Measurements from ENCODE around the gene TMEM50A.
"Not testable (repeated sequence)": the region's sequence is repeated elsewhere in the genome, so short reads cannot be mapped to it uniquely, and the experiment has no call there.

Gene TMEM50A
- total RNA-seq, result 82.5 to 152 reads per million in 2 donors

DNA sequence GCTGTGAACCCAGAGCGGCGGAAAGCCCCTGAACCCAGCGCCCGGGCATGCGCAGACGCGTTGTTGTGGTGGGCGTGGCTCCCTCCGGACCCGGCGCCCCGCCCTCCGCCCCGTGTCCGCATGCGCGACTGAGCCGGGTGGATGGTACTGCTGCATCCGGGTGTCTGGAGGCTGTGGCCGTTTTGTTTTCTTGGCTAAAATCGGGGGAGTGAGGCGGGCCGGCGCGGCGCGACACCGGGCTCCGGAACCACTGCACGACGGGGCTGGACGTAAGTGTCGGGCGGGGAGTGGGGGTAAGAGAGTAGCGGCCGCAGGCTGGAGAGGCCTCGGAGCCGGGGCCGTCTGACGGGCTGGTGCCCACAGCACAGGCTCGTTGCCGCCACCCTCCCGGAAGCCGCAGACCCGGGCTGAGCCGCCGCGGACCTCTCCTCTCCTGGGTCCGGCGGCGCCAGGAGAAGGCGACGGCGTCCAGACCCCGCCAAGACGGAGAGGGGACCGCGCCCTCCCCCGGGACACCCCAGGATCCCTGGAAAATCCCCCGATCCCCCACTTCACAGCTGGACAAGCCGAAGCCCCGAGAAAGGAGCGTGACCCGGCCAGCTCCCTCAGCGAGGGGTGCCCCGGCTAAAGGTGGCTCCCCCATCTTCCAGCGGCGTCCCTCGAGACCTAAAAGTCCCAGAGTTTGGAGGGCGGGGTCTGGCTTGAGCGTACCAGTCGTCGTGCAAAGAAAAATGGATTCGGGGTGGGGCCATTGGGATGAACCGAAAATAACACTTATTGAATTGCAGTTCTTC is at the start of gene TMEM50A:
TSS of gene TMEM50A (plus strand) at position 147 of the 794 bp plus-strand sequence. CDS start 2,153 bp downstream, outside the sequence.
- DNase-seq, result peak; percentile 87

DNA sequence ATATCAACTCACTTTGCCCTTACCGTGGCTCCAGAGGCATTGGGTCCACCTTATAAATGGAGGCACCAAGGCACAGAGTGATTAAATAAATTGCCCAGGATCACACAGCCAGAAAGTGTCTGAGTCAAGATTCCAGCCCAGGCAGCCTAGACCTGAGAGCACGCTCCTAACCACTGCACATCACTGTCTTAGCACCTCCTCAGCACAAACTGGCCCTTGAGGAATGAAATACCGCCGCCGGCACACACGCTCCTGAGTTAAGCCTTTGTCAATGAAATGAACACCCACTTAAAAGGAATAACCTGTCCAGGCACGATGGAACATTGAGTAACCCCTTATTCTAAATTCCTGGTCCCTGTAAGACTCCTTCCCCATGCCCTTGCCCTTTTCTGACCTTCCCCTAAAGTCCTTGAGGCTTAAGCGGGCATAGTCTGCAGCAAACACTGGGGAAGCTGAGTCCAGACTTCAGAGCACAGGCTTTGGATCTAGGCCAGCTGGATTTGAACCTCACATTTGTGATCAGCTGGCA is 49.5 kb upstream of the TMEM50A start:
- DNase-seq, result not testable (repeated sequence)

DNA sequence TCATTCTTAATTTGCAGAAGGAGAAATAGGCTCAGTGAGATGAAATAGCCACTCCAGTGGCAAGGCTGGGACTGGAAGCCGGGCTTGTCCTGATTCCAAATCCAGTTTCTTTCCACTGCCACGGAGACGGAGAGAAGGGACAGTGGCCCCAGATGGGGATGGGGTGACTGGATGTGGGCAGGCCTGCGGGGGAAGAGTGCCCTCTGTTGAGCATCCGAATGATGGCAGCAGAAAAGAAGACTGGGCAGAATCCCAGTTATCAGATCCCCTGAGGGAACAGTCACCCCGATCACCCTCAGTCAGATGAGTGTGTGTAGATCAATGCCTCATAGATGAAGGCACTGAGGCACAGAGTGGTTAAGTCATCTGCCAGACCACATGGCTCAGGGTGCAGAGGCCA is 48.1 kb upstream of the TMEM50A start:
- not testable (repeated sequence) for DNase-seq

DNA sequence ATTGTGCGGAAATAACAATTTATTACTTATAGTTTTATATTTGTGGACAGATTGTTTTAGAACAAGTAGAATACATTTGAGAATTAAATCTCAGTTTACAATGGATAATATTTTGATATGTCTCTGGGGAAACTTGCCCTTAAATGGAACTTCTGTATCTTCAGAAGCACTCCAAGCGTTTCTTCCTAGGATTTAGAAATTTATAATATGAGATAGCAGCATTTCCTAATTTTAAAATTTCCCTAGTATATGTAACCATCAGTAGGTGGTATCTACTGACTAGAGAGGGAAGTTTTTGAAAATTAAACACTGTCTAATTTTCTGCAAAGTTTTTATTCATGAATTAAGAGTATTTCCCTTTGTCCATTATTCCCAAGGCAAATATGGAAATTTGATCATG is 44.7 kb upstream of the TMEM50A start:
- not testable (repeated sequence) for DNase-seq

DNA sequence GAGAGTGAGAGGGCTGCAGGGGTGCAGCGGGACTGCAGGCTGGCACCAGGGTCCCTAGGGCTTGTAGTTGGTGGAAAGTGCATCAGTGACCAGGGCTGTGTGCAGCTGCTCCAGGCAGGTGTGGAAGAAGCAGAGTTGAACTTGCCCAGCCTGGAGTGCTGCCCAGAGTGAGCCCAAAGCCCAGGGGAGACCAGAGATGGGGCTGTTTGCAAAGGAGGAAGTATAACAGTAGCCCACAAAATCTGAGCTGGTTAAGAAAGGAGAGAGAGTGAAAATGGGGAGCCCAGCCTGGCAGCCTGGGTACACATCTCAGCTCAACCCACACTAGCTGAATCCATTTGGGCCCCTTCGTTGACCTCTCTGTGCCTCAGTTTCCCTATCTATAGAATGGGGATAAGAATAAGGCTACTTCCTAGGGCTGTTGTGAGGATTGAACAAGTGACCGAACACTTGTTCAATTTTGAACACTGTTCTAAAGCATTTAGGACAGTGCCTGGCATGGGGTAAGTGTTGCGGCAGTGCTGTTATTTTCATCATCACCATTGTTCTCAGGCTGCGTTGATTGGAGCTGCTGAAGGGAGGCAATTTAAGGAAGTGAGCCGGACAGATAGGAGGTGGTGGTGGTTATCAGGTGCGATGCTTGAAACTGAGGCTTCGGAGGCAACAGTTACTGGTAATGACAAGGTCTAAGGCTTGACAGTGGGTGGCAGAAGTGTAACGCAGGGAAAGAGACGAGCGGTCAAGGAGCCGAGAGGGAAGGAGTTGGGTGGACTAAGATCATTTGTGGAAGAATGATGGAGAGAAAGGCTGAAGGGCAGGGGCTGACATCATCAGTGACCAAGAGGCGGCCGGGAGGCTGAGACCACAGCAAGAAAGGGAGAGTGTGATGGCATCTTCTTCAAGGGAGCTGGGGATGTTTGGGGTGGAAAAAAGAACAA is 43.0 kb upstream of the TMEM50A start:
- not testable (repeated sequence) for DNase-seq

DNA sequence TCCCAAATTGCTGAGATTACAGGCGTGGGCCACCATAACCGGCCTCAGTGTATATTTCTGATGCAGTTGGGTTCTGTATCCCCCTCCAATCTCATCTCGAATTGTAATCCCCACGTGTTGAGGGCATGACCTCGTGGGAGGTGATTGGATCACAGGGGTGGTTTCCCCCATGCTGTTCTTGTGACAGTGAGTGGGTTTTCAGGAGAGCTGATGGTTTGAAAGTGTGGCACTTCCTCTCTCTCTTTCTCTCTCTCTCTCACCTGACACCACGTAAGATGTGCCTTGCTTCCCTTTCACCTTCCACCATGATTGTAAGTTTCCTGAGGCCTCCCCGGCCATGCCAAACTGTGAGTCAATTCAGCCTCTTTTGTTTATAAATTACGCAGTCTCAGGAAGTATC is 41.6 kb upstream of the TMEM50A start:
- not testable (repeated sequence) for DNase-seq

DNA sequence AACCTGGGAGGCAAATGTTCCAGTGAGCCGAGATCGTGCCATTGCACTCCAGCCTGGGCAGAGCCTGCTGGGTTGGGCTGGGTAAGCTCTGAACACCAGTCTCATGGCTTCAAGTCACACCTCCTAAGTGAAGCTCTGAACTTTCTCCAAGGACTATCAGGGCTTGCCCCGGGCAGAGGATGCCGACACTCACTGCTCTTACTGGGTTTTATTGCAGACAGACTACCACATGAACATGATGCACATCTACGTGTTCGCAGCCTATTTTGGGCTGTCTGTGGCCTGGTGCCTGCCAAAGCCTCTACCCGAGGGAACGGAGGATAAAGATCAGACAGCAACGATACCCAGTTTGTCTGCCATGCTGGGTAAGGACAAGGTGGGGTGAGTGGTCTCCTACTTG is 37.4 kb upstream of the TMEM50A start:
- DNase-seq, result not testable (repeated sequence)

DNA sequence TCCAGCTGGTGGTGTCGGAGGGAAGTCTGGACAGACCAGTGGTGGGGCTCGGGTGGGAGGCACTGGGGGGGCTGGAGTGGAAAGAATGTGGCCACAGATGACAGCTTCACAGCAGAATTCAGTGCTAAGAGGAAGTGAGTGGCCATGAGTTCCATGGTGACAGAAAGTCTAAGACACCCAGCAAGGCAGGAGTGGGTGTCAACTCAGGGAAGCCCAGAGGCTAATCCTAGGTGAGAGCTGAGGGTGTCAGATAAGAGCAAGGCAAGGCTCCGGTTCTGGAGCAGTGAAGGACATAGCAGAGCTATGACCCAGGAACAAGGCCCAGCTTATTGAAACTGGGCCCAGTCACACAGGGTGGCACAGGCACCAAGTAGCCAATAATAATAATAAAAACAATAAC is 35.8 kb upstream of the TMEM50A start:
- not testable (repeated sequence) for DNase-seq

DNA sequence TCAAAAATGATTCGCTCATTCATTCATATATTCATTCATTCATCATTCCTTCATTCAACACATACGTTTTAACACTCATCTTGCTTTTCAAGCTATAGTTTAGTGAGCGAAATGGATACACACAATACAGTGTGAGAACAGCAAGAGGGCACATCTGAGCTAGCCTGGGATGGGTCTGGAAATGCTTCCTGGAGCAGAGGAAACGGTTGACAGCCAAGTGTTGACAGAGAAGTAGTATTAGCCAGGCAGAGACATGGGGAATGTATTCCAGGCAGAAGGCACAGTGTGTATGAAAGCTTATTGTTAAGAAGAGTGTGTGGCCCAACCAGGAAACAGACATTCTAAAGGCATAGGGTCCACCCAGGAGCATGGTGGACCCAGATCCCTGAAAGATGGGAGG is 33.2 kb upstream of the TMEM50A start:
- not testable (repeated sequence) for DNase-seq

DNA sequence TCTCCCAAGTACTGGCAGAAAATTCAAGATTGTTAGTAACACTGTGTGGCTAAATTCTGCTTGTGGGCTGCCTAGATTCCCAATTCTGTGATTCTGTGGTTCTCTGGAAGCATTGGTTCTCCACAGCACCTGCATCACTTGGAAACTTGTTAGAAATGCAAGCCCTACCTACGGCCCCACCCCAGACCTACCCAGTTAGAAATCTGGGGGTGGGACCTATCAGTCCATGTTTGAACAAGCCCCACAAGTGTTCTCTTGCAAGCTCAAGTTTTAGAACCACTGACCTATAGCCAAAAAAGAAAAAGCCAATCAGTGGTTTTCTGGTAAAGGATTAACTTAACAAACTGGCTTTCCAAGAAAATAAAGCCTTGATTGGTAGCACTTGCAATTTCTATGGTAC is 30.0 kb upstream of the TMEM50A start:
- not testable (repeated sequence) for DNase-seq

DNA sequence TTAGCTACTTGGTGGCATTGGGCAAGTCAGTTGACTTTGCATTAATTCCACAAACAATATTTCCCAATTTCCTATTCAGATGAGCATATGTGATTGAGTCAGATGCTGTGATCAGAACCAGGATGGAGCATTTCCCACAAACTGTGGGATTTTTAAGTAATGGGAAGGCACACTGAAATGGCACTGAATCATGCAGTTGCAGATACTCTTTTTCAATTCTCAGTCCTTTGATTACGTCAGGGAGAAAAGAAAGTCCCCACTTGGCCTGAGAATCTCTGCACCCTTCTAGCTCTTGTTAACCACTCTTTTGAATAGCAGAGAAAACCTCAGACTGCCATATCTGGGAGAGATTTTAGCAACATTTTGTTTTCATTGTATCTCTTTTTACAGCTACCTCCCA is 29.0 kb upstream of the TMEM50A start:
- DNase-seq, result not testable (repeated sequence)

DNA sequence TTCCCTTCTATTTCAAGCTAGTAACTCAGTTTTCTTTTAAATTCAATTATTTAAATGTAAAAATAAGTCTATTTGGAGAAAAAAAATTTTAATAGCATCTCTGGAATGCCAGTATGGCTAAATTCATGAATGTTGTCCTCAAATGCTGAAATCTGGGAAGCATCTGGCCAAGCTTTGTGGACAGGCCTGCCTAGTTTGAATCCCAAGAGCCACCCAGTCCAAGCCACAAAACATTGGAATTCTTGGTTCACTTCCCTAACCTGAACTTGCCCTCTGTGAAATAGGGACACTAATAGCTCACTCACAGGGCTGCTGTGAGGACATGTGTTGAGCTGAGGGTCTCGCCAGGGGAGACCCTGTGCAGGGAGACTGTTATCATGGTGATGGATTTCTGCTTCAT is 28.6 kb upstream of the TMEM50A start:
- DNase-seq, result not testable (repeated sequence)

DNA sequence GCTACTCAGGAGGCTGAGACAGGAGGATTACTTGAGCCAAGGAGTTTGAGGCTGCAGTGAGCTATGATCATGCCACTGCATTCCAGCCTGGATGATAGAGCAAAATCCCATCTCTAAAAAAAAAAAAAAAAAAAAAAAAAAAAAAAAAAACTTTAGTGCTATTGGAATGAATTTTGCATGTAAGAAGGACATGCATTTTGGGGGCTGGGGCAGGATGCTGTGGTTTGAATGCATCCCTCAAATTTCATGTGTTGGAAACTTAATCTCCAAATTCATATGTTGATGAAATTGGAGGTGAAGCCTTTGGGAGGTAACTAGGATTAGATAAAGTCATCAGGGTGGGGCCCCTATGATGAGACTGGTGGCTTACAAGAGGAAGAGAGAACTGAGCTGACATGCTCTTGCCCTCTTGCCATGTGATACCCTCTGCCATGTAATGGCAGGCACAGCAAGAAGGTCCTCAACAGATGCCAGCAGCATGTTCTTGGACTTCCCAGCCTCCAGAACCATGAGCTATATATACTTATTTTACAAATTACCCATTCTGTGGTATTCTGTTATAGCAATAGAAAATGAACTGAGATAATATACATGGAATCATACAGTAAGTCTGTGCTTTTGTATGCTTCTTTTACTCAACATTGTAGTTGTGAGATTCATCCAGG is 25.2 kb upstream of the TMEM50A start:
- DNase-seq, result not testable (repeated sequence)

DNA sequence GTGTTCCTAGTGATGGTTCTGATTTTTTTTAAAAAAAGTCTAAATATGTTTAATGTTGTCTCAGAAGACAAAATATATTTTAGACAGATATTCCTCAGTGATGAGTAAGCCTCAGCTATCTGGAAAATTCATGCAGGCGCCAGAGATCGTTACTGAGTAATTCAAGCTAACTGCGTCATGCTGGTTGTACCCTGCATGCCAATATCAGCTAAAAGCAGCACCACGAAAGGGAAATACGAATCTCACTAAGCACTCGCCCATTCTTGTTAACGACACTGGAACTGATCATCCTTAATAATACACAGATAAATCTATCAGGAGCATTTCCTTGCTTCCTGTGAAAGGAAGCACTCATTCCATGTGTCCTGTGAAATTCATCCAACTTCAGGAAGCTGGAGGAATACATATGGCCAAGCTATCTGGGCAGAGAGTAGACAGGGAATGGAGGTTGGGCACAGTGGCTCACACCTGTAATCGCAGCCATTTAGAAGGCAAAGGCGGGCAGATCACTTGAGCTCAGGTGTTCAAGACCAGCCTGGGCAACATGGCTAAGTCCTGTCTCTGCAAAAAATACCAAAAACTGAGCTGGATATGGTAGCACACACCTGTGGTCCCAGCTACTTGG is 17.7 kb upstream of the TMEM50A start:
- not testable (repeated sequence) for DNase-seq

DNA sequence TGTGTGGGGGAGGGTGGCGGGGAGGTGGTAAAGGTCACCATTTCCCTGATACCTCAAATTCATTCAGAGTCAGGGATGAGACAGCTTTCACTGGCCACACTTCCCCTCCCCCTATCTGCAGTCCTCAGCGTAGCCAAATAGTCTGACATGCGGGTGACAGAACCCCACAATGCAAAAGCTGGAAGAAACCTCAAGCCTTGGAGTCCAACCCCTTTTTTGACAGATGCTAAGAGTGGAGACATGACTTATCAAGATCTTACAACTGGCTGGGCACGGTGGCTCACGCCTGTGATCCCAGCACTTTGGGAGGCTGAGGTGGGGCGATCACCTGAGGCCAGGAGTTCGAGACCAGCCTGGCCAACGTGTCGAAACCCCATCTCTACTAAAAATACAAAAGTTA is 16.0 kb upstream of the TMEM50A start:
- DNase-seq, result not testable (repeated sequence)

DNA sequence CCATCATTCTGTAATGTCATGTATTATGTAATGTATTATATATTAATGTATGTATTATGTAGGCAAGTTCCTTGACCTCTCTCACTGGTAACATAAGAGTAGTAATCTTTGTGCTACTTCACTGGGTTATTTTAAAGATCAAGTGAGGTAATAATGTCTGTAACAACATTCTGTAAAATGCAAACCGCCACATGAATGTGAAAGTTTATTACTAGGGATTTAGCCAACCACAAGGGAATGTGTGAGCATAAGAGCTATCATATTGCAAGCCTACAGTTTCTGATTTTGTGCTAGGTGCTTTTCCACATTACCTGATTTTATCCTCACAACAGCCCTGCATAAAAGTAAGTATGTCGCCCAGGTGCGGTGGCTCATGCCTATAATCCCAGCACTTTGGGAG is 13.7 kb upstream of the TMEM50A start:
- not testable (repeated sequence) for DNase-seq

DNA sequence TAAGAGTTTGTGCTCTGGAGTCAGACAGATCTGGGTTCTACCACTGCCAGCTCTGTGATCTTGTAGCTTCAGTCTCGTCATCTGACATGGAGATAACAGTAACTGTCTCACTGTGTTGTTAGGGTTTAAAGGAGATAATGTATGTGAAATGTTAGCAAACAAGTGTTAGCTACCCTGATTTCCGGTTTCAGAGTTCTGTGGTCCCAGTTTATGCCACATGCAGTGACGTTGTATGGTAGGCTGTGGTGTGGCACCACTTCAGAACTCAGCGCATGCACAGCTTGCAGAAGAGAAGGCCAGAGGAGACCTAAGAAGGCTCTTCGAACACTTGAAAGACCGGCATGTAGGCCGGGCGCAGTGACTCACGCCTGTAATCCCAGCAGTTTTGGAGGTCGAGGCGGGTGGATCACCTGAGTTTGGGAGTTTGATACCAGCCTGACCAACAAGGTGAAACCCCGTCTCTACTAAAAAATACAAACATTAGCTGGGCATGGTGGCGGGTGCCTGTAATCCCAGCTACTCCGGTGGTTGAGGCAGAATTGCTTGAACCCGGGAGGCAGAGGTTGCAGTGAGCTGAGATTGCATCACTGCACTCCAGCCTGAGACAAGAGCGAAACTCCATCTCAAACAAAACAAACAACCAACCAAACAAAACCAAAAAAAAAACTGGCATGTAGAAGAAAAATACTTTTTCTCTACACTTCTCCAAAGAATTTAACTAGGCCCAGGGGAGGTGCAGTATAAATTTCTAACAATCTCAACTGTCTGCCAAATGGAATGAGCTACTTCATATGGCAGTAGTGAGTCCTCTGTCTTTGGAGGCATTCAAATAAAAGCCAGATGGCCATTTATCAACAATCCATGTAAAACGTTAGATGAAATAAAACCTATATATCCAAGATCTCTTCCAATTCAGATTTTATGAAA is 10.0 kb upstream of the TMEM50A start:
- DNase-seq, result not testable (repeated sequence)

DNA sequence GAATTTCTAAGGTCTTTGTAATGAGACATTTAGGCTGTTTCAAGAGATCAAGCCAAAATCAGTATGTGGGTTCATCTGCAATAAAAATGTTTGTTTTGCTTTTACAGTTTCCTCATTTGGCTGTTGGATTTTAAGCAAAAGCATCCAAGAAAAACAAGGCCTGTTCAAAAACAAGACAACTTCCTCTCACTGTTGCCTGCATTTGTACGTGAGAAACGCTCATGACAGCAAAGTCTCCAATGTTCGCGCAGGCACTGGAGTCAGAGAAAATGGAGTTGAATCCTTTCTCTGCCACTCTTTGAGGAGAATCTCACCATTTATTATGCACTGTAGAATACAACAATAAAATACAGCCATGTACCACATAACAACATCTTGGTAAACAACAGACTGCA is 9.3 kb upstream of the TMEM50A start:
- not testable (repeated sequence) for DNase-seq

DNA sequence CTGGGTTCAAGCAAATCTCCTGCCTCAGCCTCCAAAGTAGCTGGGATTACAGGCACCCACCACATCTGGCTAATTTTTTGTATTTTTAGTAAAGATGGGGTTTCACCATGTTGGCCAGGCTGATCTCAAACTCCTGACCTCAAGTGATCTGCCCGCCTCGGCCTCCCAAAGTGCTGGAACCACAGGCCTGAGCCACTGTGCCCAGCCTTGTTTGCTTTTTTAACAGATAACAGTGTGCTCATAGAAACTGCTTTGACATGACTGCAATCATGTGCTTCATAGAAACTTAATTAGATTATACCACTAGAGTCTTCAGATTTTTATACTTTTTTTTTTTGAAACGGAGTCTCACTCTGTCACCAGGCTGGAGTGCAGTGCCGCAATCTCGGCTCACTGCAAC is 8.8 kb upstream of the TMEM50A start:
- not testable (repeated sequence) for DNase-seq

DNA sequence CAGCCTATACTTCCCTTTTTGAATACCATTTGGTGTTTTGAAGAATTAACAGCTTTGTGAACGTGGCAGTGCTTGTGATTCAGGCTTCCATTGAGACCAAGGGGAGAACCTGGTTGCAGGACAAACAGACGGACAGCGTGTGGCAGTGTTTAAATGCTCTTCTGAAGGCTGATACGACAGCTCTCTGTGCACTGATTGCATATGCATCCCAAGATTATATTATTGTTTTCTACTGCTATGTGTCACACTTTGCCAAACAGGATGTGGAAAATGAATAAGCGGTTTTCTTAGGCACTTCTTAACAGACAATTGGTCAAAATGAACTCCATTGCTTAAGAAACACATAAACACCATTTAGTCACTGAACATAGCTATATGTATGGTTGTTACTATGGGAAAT is 8.2 kb upstream of the TMEM50A start:
- not testable (repeated sequence) for DNase-seq

DNA sequence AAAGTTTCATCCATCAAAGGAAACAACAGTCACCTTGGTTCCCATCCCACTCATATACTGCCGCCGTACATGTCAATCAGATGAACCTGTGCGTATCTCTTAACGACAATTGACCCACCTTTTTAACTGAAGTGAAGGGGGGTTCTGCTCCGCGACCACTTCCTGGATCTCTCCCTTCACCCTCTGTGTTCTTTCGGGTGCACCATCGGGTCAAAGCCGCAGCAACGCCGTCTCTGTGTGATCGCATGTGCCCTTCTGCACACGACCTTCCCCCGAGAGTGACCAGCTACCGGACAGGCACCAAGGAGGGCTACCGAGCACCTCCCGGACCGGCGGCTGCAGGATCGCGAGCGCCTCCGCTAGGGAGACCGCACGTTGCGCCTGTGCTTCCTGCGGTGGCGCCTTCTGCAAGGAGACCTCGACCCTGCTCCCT is 1.2 kb upstream of the TMEM50A start:
- peak; percentile 11 for DNase-seq
